GM12878 (cell line): Measurements from ENCODE around the gene PRDM2. TPM values are rescaled to one million over a fixed set of nuclear protein-coding genes. Genes with fewer than 3 reads are reported as not detected.

Source experiments
- ATAC-seq: fragments of 200-7000 bp; cut with Tn5 transposase; 3 replicates; pipeline ENCODE4 v1.9.1; 2020; ENCODE audit warnings: mild to moderate bottlenecking, moderate library complexity
- BruUV-seq: library from RNA; stranded (reverse); fragments of 400-500 nt; replicated peaks from 2 replicates; lab custom pipeline; 2021; lab: Mats Ljungman, UMichigan
- CTCF ChIA-PET: fragments of 300-600 bp; sonication (Branson Sonifier 250); formaldehyde crosslinking; extraction: SDS; loops from one replicate; lab custom pipeline; 2021; ENCODE audit warnings: inconsistent platforms; lab: Yijun Ruan, JAX
- POLR2A ChIA-PET: fragments of 350-600 bp; formaldehyde crosslinking; extraction: SDS; loops from one replicate; lab custom pipeline; 2021; ENCODE audit warnings: inconsistent platforms; lab: Charles Lee
- RAD21 ChIA-PET: fragments of 300-600 bp; sonication (Branson Sonifier 250); formaldehyde crosslinking; loops from one replicate; lab custom pipeline; 2023; ENCODE audit warnings: antibody characterized with exemption; ENCODE audit not compliant: unreplicated experiment; lab: Charles Lee
- SMC1A ChIA-PET: fragments of 300-600 bp; sonication (Branson Sonifier 250); formaldehyde crosslinking; loops from one replicate; lab custom pipeline; 2023; ENCODE audit not compliant: unreplicated experiment, uncharacterized antibody; lab: Charles Lee
- DNase-seq: peaks from one replicate; pipeline ENCODE4 v3.0.0-alpha.2; 2011; ENCODE audit warnings: low read depth, low spot score
- FAIRE-seq: peaks from 3 replicates; lab custom pipeline; 2011; peaks lifted over from hg19 to GRCh38; lab: Jason Lieb, UNC
- H2AFZ ChIP-seq: 2 replicates; pipeline ENCODE4 v1.6.0; 2011; ENCODE audit warnings: low read depth, low read length, control low read depth; ENCODE audit not compliant: control insufficient read depth
- H3K27ac ChIP-seq: 2 replicates; pipeline ENCODE4 v1.5.1; 2011; ENCODE audit warnings: control low read depth; ENCODE audit not compliant: control insufficient read depth, insufficient read depth
- H3K27me3 ChIP-seq, 2 experiments: replicated peaks in 1 of 2; 2 replicates each; pipeline versions ENCODE4 v1.6.0 to v1.6.1; 2011; ENCODE audit warnings: low read length in 1 of 2; ENCODE audit not compliant: control insufficient read depth in 2 of 2, insufficient read depth in 2 of 2
- H3K36me3 ChIP-seq, 2 experiments: 2 replicates each; pipeline ENCODE4 v1.5.1; 2011; ENCODE audit warnings: low read length in 1 of 2; ENCODE audit not compliant: control insufficient read depth in 2 of 2, insufficient read depth in 2 of 2
- H3K4me1 ChIP-seq: 2 replicates; pipeline ENCODE4 v1.6.1; 2011; ENCODE audit warnings: mild to moderate bottlenecking, low read length, moderate library complexity, mixed read lengths; ENCODE audit not compliant: control insufficient read depth, insufficient read depth
- H3K4me2 ChIP-seq: 2 replicates; pipeline ENCODE4 v1.6.0; 2011; ENCODE audit warnings: control low read depth; ENCODE audit not compliant: control insufficient read depth, insufficient read depth
- H3K4me3 ChIP-seq: fragments of 200-600 bp; sonication (generic); 2 replicates; pipeline ENCODE4 v1.5.1; 2016
- H3K79me2 ChIP-seq: 2 replicates; pipeline ENCODE4 v1.6.0; 2011; ENCODE audit warnings: low read length; ENCODE audit not compliant: control insufficient read depth, insufficient read depth
- H3K9ac ChIP-seq: 2 replicates; pipeline ENCODE4 v1.8.0; 2011; ENCODE audit warnings: low read length, control low read depth, mixed read lengths; ENCODE audit not compliant: control insufficient read depth, insufficient read depth
- H3K9me3 ChIP-seq: replicated peaks from 3 replicates; pipeline ENCODE4 v1.5.1; 2011; ENCODE audit warnings: mild to moderate bottlenecking, low read length; ENCODE audit not compliant: control insufficient read depth, insufficient read depth
- H4K20me1 ChIP-seq: 2 replicates; pipeline ENCODE4 v1.6.0; 2011; ENCODE audit not compliant: control insufficient read depth, insufficient read depth
- ASH2L ChIP-seq: fragments of 300-600, 200-600 bp; sonication (generic); IDR thresholded peaks from 2 replicates; pipeline ENCODE4 v1.6.1; 2017; ENCODE audit warnings: low read depth, mild to moderate bottlenecking, borderline replicate concordance
- CBX3 ChIP-seq: fragments of 200-600 bp; sonication (generic); IDR thresholded peaks from 2 replicates; pipeline ENCODE4 v1.6.1; 2016; ENCODE audit warnings: low read depth, borderline replicate concordance
- CREB1 ChIP-seq: IDR thresholded peaks from 2 replicates; pipeline ENCODE4 v1.6.1; 2012; ENCODE audit warnings: low read depth, mild to moderate bottlenecking, inconsistent platforms
- HDGF ChIP-seq: fragments of 450-650 bp; IDR thresholded peaks from 2 replicates; pipeline ENCODE4 v1.6.1; 2016; ENCODE audit warnings: antibody characterized with exemption
- IKZF1 ChIP-seq: fragments of 450-650 bp; conservative IDR thresholded peaks from 2 replicates; pipeline ENCODE4 v1.6.1; 2017; ENCODE audit warnings: antibody characterized with exemption, mild to moderate bottlenecking
- NFYA ChIP-seq: IDR thresholded peaks from 2 replicates; pipeline ENCODE4 v1.6.1; 2011; ENCODE audit warnings: low read depth, mild to moderate bottlenecking, low read length, improper control_type of control experiment, borderline replicate concordance
- PAX5 ChIP-seq: IDR thresholded peaks from 2 replicates; pipeline ENCODE4 v1.6.1; 2011; ENCODE audit warnings: low read depth, low read length, borderline replicate concordance
- WGBS: methylation state at CpG from one replicate; pipeline ENCODE4 v1.1.6; 2016; ENCODE audit warnings: low lambda C conversion rate; ENCODE audit not compliant: insufficient replicate concordance, insufficient coverage; ENCODE audit errors: missing lambda C conversion rate; 5-methylcytosine and 5-hydroxymethylcytosine counted together
- in situ Hi-C: fragments of 300-500 bp; cut with MboI; formaldehyde crosslinking; loops from 9 replicates; pipeline ENCODE4 v1.14.3; 2018; ENCODE audit warnings: mixed read lengths
- intact Hi-C: fragments of 100-400 bp; cut with micrococcal nuclease; formaldehyde crosslinking; loops from one replicate; pipeline ENCODE4 v1.14.2; 2022; ENCODE audit not compliant: unreplicated experiment
- polyA plus RNA-seq, 11 experiments: library from polyadenylated mRNA; depleted of rRNA in 4 of 11; unstranded in 6 of 11; stranded (reverse) in 5 of 11; fragments of >200 nt; fragmentation: Nextera tagmentation in 4 of 11; fragmentation: Illumina TruSeq in 1 of 11; extraction: Ambion mirVana in 4 of 11; extraction: Trizol in 1 of 11; gene quantifications; 1 replicate in 1 of 11; 2 replicates in 10 of 11; pipeline versions ENCODE4 v1.2.1 to v1.2.3, GENCODE V29; 2011 to 2016; ENCODE audit warnings: inconsistent platforms in 2 of 11, missing spikeins in 2 of 11, low read depth in 1 of 11
- total RNA-seq, 4 experiments: library from RNA; depleted of rRNA in 3 of 4; stranded (reverse); fragments of >200 nt in 3 of 4; fragmentation: Illumina TruSeq in 1 of 4; extraction: Trizol in 1 of 4; gene quantifications; 2 replicates each; pipeline versions ENCODE4 v1.2.1 to v1.2.3, GENCODE V29; 2013 to 2021
- TF ChIP-seq, protein P1 (sequence below): IDR thresholded peaks from 2 replicates; pipeline ENCODE4 v1.6.1; 2011; ENCODE audit warnings: mild to moderate bottlenecking, low read depth, low read length, moderate library complexity; ENCODE audit not compliant: insufficient replicate concordance
- TF ChIP-seq, protein P2 (sequence below), 3 experiments: IDR thresholded peaks in 2 of 3; conservative IDR thresholded peaks in 1 of 3; 2 replicates each; pipeline ENCODE4 v1.5.1; 2011; ENCODE audit warnings: low read depth in 3 of 3, low read length in 3 of 3, mild to moderate bottlenecking in 3 of 3, control low read depth in 2 of 3, moderate library complexity in 2 of 3, inconsistent platforms in 1 of 3, mixed read lengths in 1 of 3; ENCODE audit not compliant: control insufficient read depth in 2 of 3, insufficient read depth in 1 of 3; ENCODE audit errors: extremely low read depth in 1 of 3
- TF ChIP-seq, protein P3 (sequence below): fragments of 450-650 bp; IDR thresholded peaks from 2 replicates; pipeline ENCODE4 v1.6.1; 2017; ENCODE audit warnings: low read depth, mild to moderate bottlenecking, moderate library complexity
- TF ChIP-seq, protein P4 (sequence below): fragments of 450-650 bp; conservative IDR thresholded peaks from 2 replicates; pipeline ENCODE4 v1.6.1; 2017; ENCODE audit warnings: mild to moderate bottlenecking, moderate library complexity
- TF ChIP-seq, protein P5 (sequence below): IDR thresholded peaks from 2 replicates; pipeline ENCODE4 v1.6.1; 2012; ENCODE audit warnings: low read depth, low read length, improper control_type of control experiment
- TF ChIP-seq, protein P6 (sequence below): fragments of 450-650 bp; IDR thresholded peaks from 2 replicates; pipeline ENCODE4 v1.6.1; 2016; ENCODE audit warnings: mild to moderate bottlenecking

PRDM2 gene
- total and polyA plus RNA-seq, 10 of the 15 experiments (the other 5 are each of a cell fraction or from before 2014, with no cell fraction given) = 8.4 to 45.1 (median 23.5) TPM

DNA sequence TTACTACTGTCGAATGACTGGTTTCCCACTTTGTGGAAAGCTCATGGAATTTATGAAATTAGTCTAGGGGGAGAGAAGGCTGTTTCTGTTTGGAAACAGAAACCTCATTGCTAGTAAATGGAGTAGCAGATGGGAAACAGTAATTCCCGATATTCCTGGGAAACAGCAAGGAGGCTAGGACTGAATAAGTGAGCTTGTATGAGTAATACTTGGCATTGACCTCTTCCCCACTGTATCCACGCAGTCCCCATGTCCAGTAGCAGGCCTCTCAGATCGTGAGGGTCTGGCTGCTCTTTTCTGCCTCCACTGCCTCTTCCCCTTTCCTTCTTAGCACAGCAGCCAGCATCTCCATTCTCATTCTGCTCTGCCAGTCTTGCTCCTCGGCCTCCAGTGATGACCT lies 75.5 kb downstream of the PRDM2 start (continued):
- TF ChIP-seq, protein P1, sequence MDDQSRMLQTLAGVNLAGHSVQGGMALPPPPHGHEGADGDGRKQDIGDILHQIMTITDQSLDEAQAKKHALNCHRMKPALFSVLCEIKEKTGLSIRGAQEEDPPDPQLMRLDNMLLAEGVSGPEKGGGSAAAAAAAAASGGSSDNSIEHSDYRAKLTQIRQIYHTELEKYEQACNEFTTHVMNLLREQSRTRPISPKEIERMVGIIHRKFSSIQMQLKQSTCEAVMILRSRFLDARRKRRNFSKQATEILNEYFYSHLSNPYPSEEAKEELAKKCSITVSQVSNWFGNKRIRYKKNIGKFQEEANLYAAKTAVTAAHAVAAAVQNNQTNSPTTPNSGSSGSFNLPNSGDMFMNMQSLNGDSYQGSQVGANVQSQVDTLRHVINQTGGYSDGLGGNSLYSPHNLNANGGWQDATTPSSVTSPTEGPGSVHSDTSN = no peak
- TF ChIP-seq, protein P2, sequence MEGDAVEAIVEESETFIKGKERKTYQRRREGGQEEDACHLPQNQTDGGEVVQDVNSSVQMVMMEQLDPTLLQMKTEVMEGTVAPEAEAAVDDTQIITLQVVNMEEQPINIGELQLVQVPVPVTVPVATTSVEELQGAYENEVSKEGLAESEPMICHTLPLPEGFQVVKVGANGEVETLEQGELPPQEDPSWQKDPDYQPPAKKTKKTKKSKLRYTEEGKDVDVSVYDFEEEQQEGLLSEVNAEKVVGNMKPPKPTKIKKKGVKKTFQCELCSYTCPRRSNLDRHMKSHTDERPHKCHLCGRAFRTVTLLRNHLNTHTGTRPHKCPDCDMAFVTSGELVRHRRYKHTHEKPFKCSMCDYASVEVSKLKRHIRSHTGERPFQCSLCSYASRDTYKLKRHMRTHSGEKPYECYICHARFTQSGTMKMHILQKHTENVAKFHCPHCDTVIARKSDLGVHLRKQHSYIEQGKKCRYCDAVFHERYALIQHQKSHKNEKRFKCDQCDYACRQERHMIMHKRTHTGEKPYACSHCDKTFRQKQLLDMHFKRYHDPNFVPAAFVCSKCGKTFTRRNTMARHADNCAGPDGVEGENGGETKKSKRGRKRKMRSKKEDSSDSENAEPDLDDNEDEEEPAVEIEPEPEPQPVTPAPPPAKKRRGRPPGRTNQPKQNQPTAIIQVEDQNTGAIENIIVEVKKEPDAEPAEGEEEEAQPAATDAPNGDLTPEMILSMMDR (IDR thresholded peaks at IDR 0.05 in 2 of 3, conservative IDR thresholded peaks at IDR 0.05 in 1 of 3; ENCODE audit: control insufficient read depth in 2 of 3, extremely low read depth in 1 of 3, insufficient read depth in 1 of 3, low read depth in 3 of 3, low read length in 3 of 3) = no peak
- no peak for TF ChIP-seq CREB1
- TF ChIP-seq NFYA = no peak
- no peak for TF ChIP-seq HDGF
- TF ChIP-seq CBX3 = no peak

DNA sequence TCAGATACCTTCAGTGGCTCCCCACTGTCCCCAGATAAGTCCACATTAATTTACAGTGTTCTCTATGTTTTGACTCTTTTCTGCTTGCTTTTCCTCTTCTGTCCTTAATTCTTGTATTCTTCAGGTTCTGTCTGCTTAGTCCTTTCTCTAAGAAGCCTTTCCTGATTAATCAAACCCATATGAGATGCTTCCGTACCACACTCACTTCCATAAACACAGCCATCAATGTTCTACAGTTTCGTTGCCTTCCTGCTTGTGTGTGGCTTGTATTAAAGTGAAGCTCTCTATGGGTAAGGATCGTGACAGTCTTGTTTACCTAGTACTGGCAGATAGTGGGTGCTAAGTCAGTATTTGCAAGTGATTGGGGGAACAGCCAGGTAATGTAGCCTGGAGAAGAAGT lies 75.9 kb downstream of the PRDM2 start:
- ATAC-seq (no peak), FAIRE-seq (no peak), DNase-seq (no peak)
- intact Hi-C loops (no loop called here), in situ Hi-C loops (no loop called here)
- 85% methylated on average over 3 of the region's 3 CpGs for WGBS
- Histone ChIP-seq H2AFZ (no peak overlapping the region), H3K4me3 (no peak overlapping the region), H3K9ac (no peak overlapping the region), H4K20me1 (peaks cover 2% of the 10 kb centered on the region; the same call in 1 of the 2 replicates), H3K27ac (no peak overlapping the region), H3K9me3 (no peaks in the 10 kb centered on the region), H3K27me3 (no peaks in the 10 kb centered on the region), H3K4me2 (no peak overlapping the region), H3K79me2 (peaks cover 19% of the 10 kb centered on the region), H3K4me1 (no peaks in the 10 kb centered on the region), H3K36me3 (peaks cover 32 to 40% of the 10 kb centered on the region in 2 experiments)
- POLR2A ChIA-PET = no interaction called here
- no TSS peak for BruUV-seq
- SMC1A ChIA-PET = no interaction called here
- CTCF ChIA-PET = no interaction called here
- RAD21 ChIA-PET = no interaction called here
- TF ChIP-seq, protein P3, sequence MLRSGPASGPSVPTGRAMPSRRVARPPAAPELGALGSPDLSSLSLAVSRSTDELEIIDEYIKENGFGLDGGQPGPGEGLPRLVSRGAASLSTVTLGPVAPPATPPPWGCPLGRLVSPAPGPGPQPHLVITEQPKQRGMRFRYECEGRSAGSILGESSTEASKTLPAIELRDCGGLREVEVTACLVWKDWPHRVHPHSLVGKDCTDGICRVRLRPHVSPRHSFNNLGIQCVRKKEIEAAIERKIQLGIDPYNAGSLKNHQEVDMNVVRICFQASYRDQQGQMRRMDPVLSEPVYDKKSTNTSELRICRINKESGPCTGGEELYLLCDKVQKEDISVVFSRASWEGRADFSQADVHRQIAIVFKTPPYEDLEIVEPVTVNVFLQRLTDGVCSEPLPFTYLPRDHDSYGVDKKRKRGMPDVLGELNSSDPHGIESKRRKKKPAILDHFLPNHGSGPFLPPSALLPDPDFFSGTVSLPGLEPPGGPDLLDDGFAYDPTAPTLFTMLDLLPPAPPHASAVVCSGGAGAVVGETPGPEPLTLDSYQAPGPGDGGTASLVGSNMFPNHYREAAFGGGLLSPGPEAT = no peak
- TF ChIP-seq, protein P4, sequence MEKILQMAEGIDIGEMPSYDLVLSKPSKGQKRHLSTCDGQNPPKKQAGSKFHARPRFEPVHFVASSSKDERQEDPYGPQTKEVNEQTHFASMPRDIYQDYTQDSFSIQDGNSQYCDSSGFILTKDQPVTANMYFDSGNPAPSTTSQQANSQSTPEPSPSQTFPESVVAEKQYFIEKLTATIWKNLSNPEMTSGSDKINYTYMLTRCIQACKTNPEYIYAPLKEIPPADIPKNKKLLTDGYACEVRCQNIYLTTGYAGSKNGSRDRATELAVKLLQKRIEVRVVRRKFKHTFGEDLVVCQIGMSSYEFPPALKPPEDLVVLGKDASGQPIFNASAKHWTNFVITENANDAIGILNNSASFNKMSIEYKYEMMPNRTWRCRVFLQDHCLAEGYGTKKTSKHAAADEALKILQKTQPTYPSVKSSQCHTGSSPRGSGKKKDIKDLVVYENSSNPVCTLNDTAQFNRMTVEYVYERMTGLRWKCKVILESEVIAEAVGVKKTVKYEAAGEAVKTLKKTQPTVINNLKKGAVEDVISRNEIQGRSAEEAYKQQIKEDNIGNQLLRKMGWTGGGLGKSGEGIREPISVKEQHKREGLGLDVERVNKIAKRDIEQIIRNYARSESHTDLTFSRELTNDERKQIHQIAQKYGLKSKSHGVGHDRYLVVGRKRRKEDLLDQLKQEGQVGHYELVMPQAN = no peak
- TF ChIP-seq, protein P5, sequence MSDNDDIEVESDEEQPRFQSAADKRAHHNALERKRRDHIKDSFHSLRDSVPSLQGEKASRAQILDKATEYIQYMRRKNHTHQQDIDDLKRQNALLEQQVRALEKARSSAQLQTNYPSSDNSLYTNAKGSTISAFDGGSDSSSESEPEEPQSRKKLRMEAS = no peak
- TF ChIP-seq HDGF (no peak), PAX5 (no peak), ASH2L (no peak), IKZF1 (no peak)
- TF ChIP-seq, protein P6, sequence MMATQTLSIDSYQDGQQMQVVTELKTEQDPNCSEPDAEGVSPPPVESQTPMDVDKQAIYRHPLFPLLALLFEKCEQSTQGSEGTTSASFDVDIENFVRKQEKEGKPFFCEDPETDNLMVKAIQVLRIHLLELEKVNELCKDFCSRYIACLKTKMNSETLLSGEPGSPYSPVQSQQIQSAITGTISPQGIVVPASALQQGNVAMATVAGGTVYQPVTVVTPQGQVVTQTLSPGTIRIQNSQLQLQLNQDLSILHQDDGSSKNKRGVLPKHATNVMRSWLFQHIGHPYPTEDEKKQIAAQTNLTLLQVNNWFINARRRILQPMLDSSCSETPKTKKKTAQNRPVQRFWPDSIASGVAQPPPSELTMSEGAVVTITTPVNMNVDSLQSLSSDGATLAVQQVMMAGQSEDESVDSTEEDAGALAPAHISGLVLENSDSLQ = no peak
